Measurements from ENCODE around the gene TTC9.

TTC9 gene

GRCh38 chr14:70645892-70646291 is 4.2 kb downstream of the TTC9 start:
- no peak overlapping the region for H3K27ac ChIP-seq
- intact Hi-C loops (cut with DNase I; ENCODE audit: low total_unique reads) = no loop called here
- no peaks in the 10 kb centered on the region for H3K36me3 ChIP-seq
- no peaks in the 10 kb centered on the region for H3K9me3 ChIP-seq
- H3K4me1 ChIP-seq = peaks cover 0 to 22% (median 10%) of the 10 kb centered on the region in 4 donors
- TF ChIP-seq CTCF (IDR thresholded peaks at IDR 0.05) = no peak
- H3K4me3 ChIP-seq = no peak overlapping the region
- H3K27me3 ChIP-seq = peaks cover 0 to 11% of the 10 kb centered on the region in 2 donors
- no peak for DNase-seq

GRCh38 chr14:70646705-70647104 is 5.0 kb downstream of the TTC9 start:
- no peaks in the 10 kb centered on the region for H3K36me3 ChIP-seq
- H3K4me1 ChIP-seq = peaks cover 0 to 16% (median 7%) of the 10 kb centered on the region in 4 donors
- H3K27me3 ChIP-seq = peaks cover 0 to 8% of the 10 kb centered on the region in 2 donors
- no peak for DNase-seq
- no peak overlapping the region for H3K27ac ChIP-seq
- intact Hi-C loops (cut with DNase I; ENCODE audit: low total_unique reads) = no loop called here
- no peak overlapping the region for H3K4me3 ChIP-seq
- TF ChIP-seq CTCF (IDR thresholded peaks at IDR 0.05) = no peak
- no peaks in the 10 kb centered on the region for H3K9me3 ChIP-seq

GRCh38 chr14:70648346-70648745 is 6.6 kb downstream of the TTC9 start:
- no peak for TF ChIP-seq CTCF (IDR thresholded peaks at IDR 0.05)
- Histone ChIP-seq H3K9me3 (no peaks in the 10 kb centered on the region), H3K4me3 (no peak overlapping the region), H3K27me3 (peaks cover 0 to 3% of the 10 kb centered on the region in 2 donors), H3K27ac (no peak overlapping the region), H3K36me3 (no peaks in the 10 kb centered on the region), H3K4me1 (peaks cover 0 to 7% (median 0%) of the 10 kb centered on the region in 4 donors)
- intact Hi-C loops (cut with DNase I; ENCODE audit: low total_unique reads) = no loop called here
- no peak for DNase-seq

GRCh38 chr14:70649803-70650202 is 8.1 kb downstream of the TTC9 start:
- Histone ChIP-seq H3K27me3 (peaks cover 0 to 11% of the 10 kb centered on the region in 2 donors), H3K4me1 (no peaks in the 10 kb centered on the region), H3K36me3 (no peaks in the 10 kb centered on the region), H3K4me3 (no peak overlapping the region), H3K9me3 (no peaks in the 10 kb centered on the region), H3K27ac (no peak overlapping the region)
- intact Hi-C loops (cut with DNase I; ENCODE audit: low total_unique reads) = no loop called here
- no peak for TF ChIP-seq CTCF (IDR thresholded peaks at IDR 0.05)
- no peak for DNase-seq

GRCh38 chr14:70651522-70651921 is 9.8 kb downstream of the TTC9 start:
- Histone ChIP-seq H3K9me3 (no peaks in the 10 kb centered on the region), H3K4me3 (no peak overlapping the region), H3K27ac (no peak overlapping the region), H3K4me1 (no peaks in the 10 kb centered on the region), H3K36me3 (no peaks in the 10 kb centered on the region), H3K27me3 (peaks cover 0 to 11% of the 10 kb centered on the region in 2 donors)
- intact Hi-C loops (cut with DNase I; ENCODE audit: low total_unique reads) = no loop called here
- DNase-seq = no peak
- TF ChIP-seq CTCF (IDR thresholded peaks at IDR 0.05) = no peak

GRCh38 chr14:70652871-70653270 is 11.2 kb downstream of the TTC9 start:
- no peak for TF ChIP-seq CTCF (IDR thresholded peaks at IDR 0.05)
- no peak for DNase-seq
- H3K27me3 ChIP-seq = peaks cover 0 to 11% of the 10 kb centered on the region in 2 donors
- H3K36me3 ChIP-seq = no peaks in the 10 kb centered on the region
- H3K27ac ChIP-seq = no peak overlapping the region
- no peaks in the 10 kb centered on the region for H3K9me3 ChIP-seq
- intact Hi-C loops (cut with DNase I; ENCODE audit: low total_unique reads) = no loop called here
- no peaks in the 10 kb centered on the region for H3K4me1 ChIP-seq
- no peak overlapping the region for H3K4me3 ChIP-seq
